Myocyte (in vitro differentiated cells): ENCODE results near the gene ZNF747. TPM values are rescaled to one million over a fixed set of nuclear protein-coding genes. Genes with fewer than 3 reads are reported as not detected.

Experiments used
- DNase-seq: peaks from one replicate; pipeline ENCODE4 v3.0.0-alpha.2; 2012; ENCODE audit warnings: low read depth
- total RNA-seq: library from RNA; depleted of rRNA; stranded (reverse); fragments of >200 nt; gene quantifications from 2 replicates; pipeline ENCODE4 v1.2.3, GENCODE V29; 2014

Gene ZNF747
- total RNA-seq, 1 donor from 2014 or later, result 14.0 TPM

- DNase-seq, result no peak
Observed at GRCh38 chr16:30519120-30520049, 15.3 kb downstream of the ZNF747 start.

- no peak for DNase-seq
Observed at GRCh38 chr16:30518552-30518951, 16.1 kb downstream of the ZNF747 start.

- no peak for DNase-seq
Observed at GRCh38 chr16:30515275-30515674, 19.4 kb downstream of the ZNF747 start.

- no peak for DNase-seq
Observed at GRCh38 chr16:30511509-30511908, 23.1 kb downstream of the ZNF747 start.

GRCh38 chr16:30510376-30510938 lies 24.2 kb downstream of the ZNF747 start:
- DNase-seq, result no peak

GRCh38 chr16:30509081-30509765 lies 25.4 kb downstream of the ZNF747 start:
- no peak for DNase-seq

- DNase-seq, result no peak
Observed at GRCh38 chr16:30503403-30504296, 31.0 kb downstream of the ZNF747 start.

- no peak for DNase-seq
Observed at GRCh38 chr16:30499284-30499683, 35.4 kb downstream of the ZNF747 start.

GRCh38 chr16:30494709-30495108 lies 39.9 kb downstream of the ZNF747 start:
- DNase-seq, result no peak

- no peak for DNase-seq
Observed at GRCh38 chr16:30493941-30494488, 40.6 kb downstream of the ZNF747 start.

- peak; percentile 72 for DNase-seq
Observed at GRCh38 chr16:30491744-30492308, 42.8 kb downstream of the ZNF747 start.

- DNase-seq, result no peak
Observed at GRCh38 chr16:30491229-30491628, 43.4 kb downstream of the ZNF747 start.

GRCh38 chr16:30490210-30490609 lies 44.4 kb downstream of the ZNF747 start:
- DNase-seq, result no peak

GRCh38 chr16:30488764-30489605 lies 45.7 kb downstream of the ZNF747 start:
- no peak for DNase-seq

GRCh38 chr16:30485818-30486436 lies 48.7 kb downstream of the ZNF747 start:
- DNase-seq, result no peak

GRCh38 chr16:30484887-30485286 lies 49.8 kb downstream of the ZNF747 start:
- DNase-seq, result no peak

GRCh38 chr16:30482366-30482765 lies 52.3 kb downstream of the ZNF747 start:
- no peak for DNase-seq

- no peak for DNase-seq
Observed at GRCh38 chr16:30481381-30481780, 53.3 kb downstream of the ZNF747 start.
